HepG2 (cell line): ENCODE measurements around the gene MED9. TPM values are rescaled to one million over a fixed set of nuclear protein-coding genes. Genes with fewer than 3 reads are reported as not detected.

Experiments used
- BRCA1 ChIP-seq: sonication (generic); formaldehyde crosslinking; IDR thresholded peaks from 2 replicates; pipeline ENCODE4 v1.4.0; 2020; ENCODE audit warnings: missing genetic modification reagents
- CAMTA2 ChIP-seq: sonication (generic); formaldehyde crosslinking; IDR thresholded peaks from 2 replicates; pipeline ENCODE4 v1.4.0; 2020; ENCODE audit warnings: mild to moderate bottlenecking, missing genetic modification reagents, borderline replicate concordance
- CENPX ChIP-seq: sonication (generic); formaldehyde crosslinking; IDR thresholded peaks from 2 replicates; pipeline ENCODE4 v1.9.0; 2021; ENCODE audit warnings: mild to moderate bottlenecking, missing genetic modification reagents, moderate library complexity
- EHMT2 ChIP-seq: fragments of 200-600 bp; sonication (generic); IDR thresholded peaks from 2 replicates; pipeline ENCODE4 v1.7.0; 2017; ENCODE audit warnings: antibody characterized with exemption, low read depth, low read length, borderline replicate concordance
- GPN1 ChIP-seq: sonication (generic); formaldehyde crosslinking; IDR thresholded peaks from 2 replicates; pipeline ENCODE4 v1.5.1; 2020; ENCODE audit warnings: missing genetic modification reagents, borderline replicate concordance
- HHEX ChIP-seq: IDR thresholded peaks from 2 replicates; pipeline ENCODE4 v1.6.1; 2016; ENCODE audit warnings: control low read depth
- IRF2 ChIP-seq: IDR thresholded peaks from 2 replicates; pipeline ENCODE4 v1.6.1; 2018; ENCODE audit warnings: missing genetic modification reagents, missing compliant biosample characterization
- MED8 ChIP-seq: sonication (generic); formaldehyde crosslinking; IDR thresholded peaks from 2 replicates; pipeline ENCODE4 v1.8.1; 2023; ENCODE audit warnings: mild to moderate bottlenecking, missing genetic modification reagents; ENCODE audit not compliant: insufficient replicate concordance
- MZF1 ChIP-seq: sonication (generic); formaldehyde crosslinking; IDR thresholded peaks from 2 replicates; pipeline ENCODE4 v1.8.1; 2023; ENCODE audit warnings: mild to moderate bottlenecking, missing genetic modification reagents, borderline replicate concordance
- NFIC ChIP-seq: IDR thresholded peaks from 2 replicates; pipeline ENCODE4 v1.6.1; 2012; ENCODE audit warnings: mild to moderate bottlenecking, low read length, inconsistent platforms
- NR2C2 ChIP-seq: sonication (generic); formaldehyde crosslinking; IDR thresholded peaks from 2 replicates; pipeline ENCODE4 v1.4.0; 2020; ENCODE audit warnings: missing genetic modification reagents, mild to moderate bottlenecking, moderate library complexity, borderline replicate concordance
- NR2F6 ChIP-seq, 2 experiments: IDR thresholded peaks; 2 replicates each; pipeline ENCODE4 v1.6.1; 2016; ENCODE audit warnings: antibody characterized with exemption in 1 of 2, mild to moderate bottlenecking in 1 of 2
- SOX5 ChIP-seq: IDR thresholded peaks from 2 replicates; pipeline ENCODE4 v1.6.1; 2016; ENCODE audit warnings: borderline replicate concordance
- SOX6 ChIP-seq, 2 experiments: fragments of 450-650 bp in 1 of 2; sonication (generic) in 1 of 2; formaldehyde crosslinking in 1 of 2; IDR thresholded peaks; 2 replicates each; pipeline versions ENCODE4 v1.4.0 to v1.6.1; 2017 to 2020; ENCODE audit warnings: antibody characterized with exemption in 1 of 2, mild to moderate bottlenecking in 1 of 2, missing genetic modification reagents in 1 of 2
- TBX3 ChIP-seq: fragments of 450-650 bp; IDR thresholded peaks from 2 replicates; pipeline ENCODE4 v1.6.1; 2017; ENCODE audit warnings: antibody characterized with exemption, mild to moderate bottlenecking, inconsistent platforms, borderline replicate concordance
- ZNF180 ChIP-seq: sonication (generic); formaldehyde crosslinking; IDR thresholded peaks from 2 replicates; pipeline ENCODE4 v1.4.0; 2020; ENCODE audit warnings: low read depth, missing genetic modification reagents, borderline replicate concordance
- ZNF232 ChIP-seq: sonication (generic); formaldehyde crosslinking; IDR thresholded peaks from 2 replicates; pipeline ENCODE4 v1.4.0; 2020; ENCODE audit warnings: missing genetic modification reagents, borderline replicate concordance
- ZNF264 ChIP-seq: sonication (generic); formaldehyde crosslinking; IDR thresholded peaks from 2 replicates; pipeline ENCODE4 v1.4.0; 2020; ENCODE audit warnings: missing genetic modification reagents
- ZNF576 ChIP-seq: sonication (generic); formaldehyde crosslinking; IDR thresholded peaks from 2 replicates; pipeline ENCODE4 v1.4.0; 2020; ENCODE audit warnings: mild to moderate bottlenecking, missing genetic modification reagents
- ZNF709 ChIP-seq: sonication (generic); formaldehyde crosslinking; IDR thresholded peaks from 2 replicates; pipeline ENCODE4 v1.5.0; 2020; ENCODE audit warnings: mild to moderate bottlenecking, missing genetic modification reagents
- ZNF768 ChIP-seq: sonication (generic); formaldehyde crosslinking; IDR thresholded peaks from 2 replicates; pipeline ENCODE4 v1.4.0; 2020; ENCODE audit warnings: missing genetic modification reagents
- polyA plus RNA-seq, 8 experiments: library from polyadenylated mRNA; depleted of rRNA in 3 of 8; stranded (reverse) in 7 of 8; unstranded in 1 of 8; fragments of >200 nt; fragmentation: Illumina TruSeq in 4 of 8; extraction: Trizol in 4 of 8; gene quantifications; 2 replicates each; pipeline versions ENCODE4 v1.2.1 to v1.2.3, GENCODE V29; 2011 to 2016; ENCODE audit warnings: low read depth in 4 of 8, missing spikeins in 1 of 8, mixed read lengths in 1 of 8; ENCODE audit not compliant: insufficient read depth in 1 of 8
- total RNA-seq, 5 experiments: library from RNA; depleted of rRNA; stranded (reverse); fragments of >200 nt; fragmentation: Illumina TruSeq; extraction: Trizol; gene quantifications; 2 replicates each; pipeline ENCODE4 v1.2.3, GENCODE V29; 2016; ENCODE audit warnings: low read depth in 1 of 5
- TF ChIP-seq, protein P1 (sequence below): sonication (generic); formaldehyde crosslinking; IDR thresholded peaks from 2 replicates; pipeline ENCODE4 v1.5.1; 2020; ENCODE audit warnings: missing genetic modification reagents, mild to moderate bottlenecking, borderline replicate concordance

Gene MED9
- total and polyA plus RNA-seq, 2 of the 13 experiments (the other 11 are each of a cell fraction or from before 2014, with no cell fraction given): 11.9 to 15.1 TPM

DNA sequence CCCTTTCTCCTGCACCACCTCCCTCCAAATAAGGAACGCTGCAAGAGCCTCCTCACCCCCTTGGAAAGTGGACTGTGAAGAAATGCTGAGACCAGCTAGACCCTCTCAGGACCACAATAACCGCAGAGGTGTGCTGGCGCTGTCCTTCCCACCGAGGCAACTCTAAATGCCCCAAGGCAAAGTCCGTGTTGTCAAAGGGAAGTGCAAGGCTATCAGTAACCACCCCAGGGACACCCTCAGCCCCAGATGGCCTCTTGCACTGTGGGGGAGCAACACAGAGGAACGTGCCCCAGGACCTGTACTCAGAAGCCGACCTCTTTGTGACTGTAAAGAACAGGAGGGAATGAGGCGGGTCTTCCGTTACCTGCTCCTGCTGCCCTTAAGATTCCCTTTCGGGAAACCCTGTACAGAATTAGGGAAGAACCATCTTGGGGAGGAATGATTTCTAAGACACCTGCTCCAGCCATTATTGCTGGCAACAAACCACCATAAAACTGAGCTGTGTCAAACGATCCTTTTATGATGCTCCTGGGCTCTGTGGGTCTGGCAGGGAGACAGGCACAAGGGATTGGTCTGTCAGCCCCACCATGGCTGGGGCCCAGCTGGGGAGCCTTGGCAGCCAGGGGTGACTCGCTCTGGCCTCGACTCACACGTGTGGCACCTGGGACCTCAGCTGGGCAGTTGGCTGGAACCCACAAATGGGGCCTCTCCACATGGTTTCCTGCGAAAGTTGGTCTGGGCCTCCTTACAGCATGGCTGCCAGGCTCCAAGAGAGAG is 14.6 kb upstream of the MED9 start (continued):
- no peak for TF ChIP-seq CAMTA2 (CRISPR knock-in tag)
- peak; percentile 57 for TF ChIP-seq NR2F6 (IDR thresholded peaks at IDR 0.05)
- TF ChIP-seq NR2F6 (CRISPR knock-in tag; IDR thresholded peaks at IDR 0.05): peak; percentile 89
- no peak for TF ChIP-seq HHEX
- no peak for TF ChIP-seq ZNF768 (CRISPR knock-in tag)
- TF ChIP-seq MED8: peak; percentile 48
- TF ChIP-seq, protein P1, sequence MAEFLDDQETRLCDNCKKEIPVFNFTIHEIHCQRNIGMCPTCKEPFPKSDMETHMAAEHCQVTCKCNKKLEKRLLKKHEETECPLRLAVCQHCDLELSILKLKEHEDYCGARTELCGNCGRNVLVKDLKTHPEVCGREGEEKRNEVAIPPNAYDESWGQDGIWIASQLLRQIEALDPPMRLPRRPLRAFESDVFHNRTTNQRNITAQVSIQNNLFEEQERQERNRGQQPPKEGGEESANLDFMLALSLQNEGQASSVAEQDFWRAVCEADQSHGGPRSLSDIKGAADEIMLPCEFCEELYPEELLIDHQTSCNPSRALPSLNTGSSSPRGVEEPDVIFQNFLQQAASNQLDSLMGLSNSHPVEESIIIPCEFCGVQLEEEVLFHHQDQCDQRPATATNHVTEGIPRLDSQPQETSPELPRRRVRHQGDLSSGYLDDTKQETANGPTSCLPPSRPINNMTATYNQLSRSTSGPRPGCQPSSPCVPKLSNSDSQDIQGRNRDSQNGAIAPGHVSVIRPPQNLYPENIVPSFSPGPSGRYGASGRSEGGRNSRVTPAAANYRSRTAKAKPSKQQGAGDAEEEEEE (CRISPR knock-in tag): no peak
- peak; percentile 54; the same call in 1 of the 2 replicates for TF ChIP-seq SOX5
- TF ChIP-seq NR2C2 (CRISPR knock-in tag): no peak
- TF ChIP-seq ZNF180 (CRISPR knock-in tag): no peak
- TF ChIP-seq CENPX: no peak
- TF ChIP-seq GPN1 (CRISPR knock-in tag): no peak
- TF ChIP-seq EHMT2: no peak
- TF ChIP-seq MZF1 (CRISPR knock-in tag): no peak
- peak; percentile 53; the same call in 1 of the 2 replicates for TF ChIP-seq ZNF709 (CRISPR knock-in tag)
- no peak; the same call in 1 of the 2 replicates for TF ChIP-seq ZNF232 (CRISPR knock-in tag)
- TF ChIP-seq ZNF264 (CRISPR knock-in tag): peak; percentile 53; the same call in 1 of the 2 replicates
- no peak for TF ChIP-seq TBX3
- TF ChIP-seq SOX6 (IDR thresholded peaks at IDR 0.05): no peak
- TF ChIP-seq SOX6 (CRISPR knock-in tag; IDR thresholded peaks at IDR 0.05): peak; percentile 83
- 0 out of 2 replicates have a peak, but pooled peaks have one; percentile 19 for TF ChIP-seq ZNF576 (CRISPR knock-in tag)
- peak; percentile 76 for TF ChIP-seq IRF2
- TF ChIP-seq NFIC: no peak
- TF ChIP-seq BRCA1 (CRISPR knock-in tag): no peak
